ENCODE results near the gene SERTAD1.

DNA sequence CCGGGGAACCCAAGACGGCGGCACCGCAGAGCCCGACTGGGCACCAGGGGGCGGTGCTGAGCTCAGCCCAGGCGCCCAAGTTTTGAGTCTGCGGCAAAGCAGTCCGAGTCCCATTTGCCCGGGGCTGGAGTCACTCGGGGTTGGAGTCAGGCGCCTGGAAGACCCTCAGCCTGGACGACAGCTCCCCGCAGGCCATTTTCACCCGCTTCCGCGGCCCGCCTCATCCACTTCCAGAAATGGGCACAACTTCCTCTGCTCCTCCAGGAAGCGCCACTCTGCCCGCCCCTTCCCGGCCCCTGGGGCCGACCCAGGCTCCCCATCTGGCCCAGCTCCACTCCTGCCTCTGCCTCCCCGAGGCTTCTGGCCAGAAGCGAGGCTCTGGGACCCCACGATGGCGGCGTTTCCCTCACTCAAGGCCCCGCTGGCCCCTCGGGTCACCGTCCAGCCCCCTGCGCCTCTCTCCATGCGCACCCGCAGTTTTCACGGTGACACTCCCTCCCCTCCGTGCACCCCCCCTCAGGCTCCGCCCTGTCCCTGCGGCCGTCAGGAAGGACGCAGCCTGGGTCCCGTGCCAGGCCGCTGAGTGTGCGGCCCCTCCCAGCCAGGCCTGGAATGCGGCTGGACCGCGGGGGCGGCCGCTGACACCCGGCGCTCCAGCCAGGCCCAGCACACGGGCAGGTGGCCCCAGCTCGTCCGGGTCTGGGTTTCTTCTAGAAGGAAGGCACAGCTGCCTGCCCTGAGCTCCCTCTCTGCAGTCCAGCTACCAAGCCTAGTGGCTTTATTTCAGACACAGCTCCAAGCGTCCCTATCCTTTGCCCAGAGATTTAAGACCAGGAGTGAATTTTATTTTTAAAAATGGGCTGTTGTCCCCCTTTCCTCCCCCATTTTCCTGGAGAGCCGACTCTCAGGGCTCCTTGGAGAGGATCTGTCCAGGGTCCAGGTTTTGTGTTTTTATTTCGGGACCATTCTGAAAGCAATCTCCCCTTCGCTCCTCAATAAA, 4.7 kb downstream of the SERTAD1 start:
- TF ChIP-seq, protein P1, sequence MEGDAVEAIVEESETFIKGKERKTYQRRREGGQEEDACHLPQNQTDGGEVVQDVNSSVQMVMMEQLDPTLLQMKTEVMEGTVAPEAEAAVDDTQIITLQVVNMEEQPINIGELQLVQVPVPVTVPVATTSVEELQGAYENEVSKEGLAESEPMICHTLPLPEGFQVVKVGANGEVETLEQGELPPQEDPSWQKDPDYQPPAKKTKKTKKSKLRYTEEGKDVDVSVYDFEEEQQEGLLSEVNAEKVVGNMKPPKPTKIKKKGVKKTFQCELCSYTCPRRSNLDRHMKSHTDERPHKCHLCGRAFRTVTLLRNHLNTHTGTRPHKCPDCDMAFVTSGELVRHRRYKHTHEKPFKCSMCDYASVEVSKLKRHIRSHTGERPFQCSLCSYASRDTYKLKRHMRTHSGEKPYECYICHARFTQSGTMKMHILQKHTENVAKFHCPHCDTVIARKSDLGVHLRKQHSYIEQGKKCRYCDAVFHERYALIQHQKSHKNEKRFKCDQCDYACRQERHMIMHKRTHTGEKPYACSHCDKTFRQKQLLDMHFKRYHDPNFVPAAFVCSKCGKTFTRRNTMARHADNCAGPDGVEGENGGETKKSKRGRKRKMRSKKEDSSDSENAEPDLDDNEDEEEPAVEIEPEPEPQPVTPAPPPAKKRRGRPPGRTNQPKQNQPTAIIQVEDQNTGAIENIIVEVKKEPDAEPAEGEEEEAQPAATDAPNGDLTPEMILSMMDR (conservative IDR thresholded peaks at IDR 0.05; ENCODE audit: low read depth, low read length) = peak; percentile 91
- TF ChIP-seq RFX5 (IDR thresholded peaks at IDR 0.05; ENCODE audit: low read depth, low read length) = no peak
- TF ChIP-seq CHD1 (IDR thresholded peaks at IDR 0.05; ENCODE audit: low read depth, low read length) = peak; percentile 28; the same call in 1 of the 2 replicates

Measured in IMR-90 (cell line).